SK-N-SH (cell line): ENCODE results near the gene CALN1. TPM values are rescaled to one million over a fixed set of nuclear protein-coding genes. Genes with fewer than 3 reads are reported as not detected.

Experiments used
- CTCF ChIA-PET: fragments of 300-600, 350-600 bp; formaldehyde crosslinking; extraction: SDS; loops from one replicate; lab custom pipeline; 2021; lab: Yijun Ruan, JAX
- POLR2A ChIA-PET: fragments of 350-600 bp; sonication (Branson Sonifier 250); formaldehyde crosslinking; extraction: SDS; loops from one replicate; lab custom pipeline; 2020; ENCODE audit warnings: antibody characterized with exemption, inconsistent platforms; lab: Yijun Ruan, JAX
- DNase-seq: peaks from one replicate; pipeline ENCODE4 v3.0.0; 2012
- H2AFZ ChIP-seq: fragments of 200-600 bp; sonication (generic); 2 replicates; pipeline ENCODE4 v1.8.1; 2016; ENCODE audit warnings: antibody characterized with exemption, mild to moderate bottlenecking, low read depth
- H3F3A ChIP-seq: fragments of 200-600 bp; sonication (generic); replicated peaks from 2 replicates; pipeline ENCODE3; 2016; ENCODE audit warnings: antibody characterized with exemption, mild to moderate bottlenecking; ENCODE audit not compliant: insufficient read depth
- H3K27ac ChIP-seq, 2 experiments: fragments of 200-500 bp in 1 of 2; fragments of 200-600 bp in 1 of 2; sonication (Bioruptor generic) in 1 of 2; sonication (generic), shearing (Covaris generic) in 1 of 2; 2 replicates each; pipeline versions ENCODE4 v1.5.1 to v1.6.1; 2014 to 2016; ENCODE audit warnings: low read depth in 2 of 2, inconsistent platforms in 1 of 2, low read length in 1 of 2, mild to moderate bottlenecking in 1 of 2, mixed read lengths in 1 of 2
- H3K27me3 ChIP-seq: fragments of 200-600 bp; sonication (generic), shearing (Covaris generic); 2 replicates; pipeline ENCODE4 v1.6.1; 2016; ENCODE audit warnings: mixed run types; ENCODE audit not compliant: insufficient read depth
- H3K36me3 ChIP-seq, 2 experiments: fragments of 200-500 bp in 1 of 2; fragments of 200-600 bp in 1 of 2; sonication (Bioruptor generic) in 1 of 2; sonication (generic) in 1 of 2; replicated peaks in 1 of 2; 2 replicates each; pipeline versions ENCODE3 to v1.5.1; 2014 to 2016; ENCODE audit warnings: low read length in 1 of 2, mild to moderate bottlenecking in 1 of 2; ENCODE audit not compliant: insufficient read depth in 2 of 2, control insufficient read depth in 1 of 2
- H3K4me1 ChIP-seq, 2 experiments: fragments of 200-500 bp in 1 of 2; fragments of 200-600 bp in 1 of 2; sonication (Bioruptor generic) in 1 of 2; sonication (generic), shearing (Covaris generic) in 1 of 2; 2 replicates each; pipeline versions ENCODE4 v1.5.1 to v1.6.1; 2014 to 2016; ENCODE audit warnings: low read depth in 1 of 2, low read length in 1 of 2, mixed run types in 1 of 2; ENCODE audit not compliant: insufficient read depth in 2 of 2, control insufficient read depth in 1 of 2
- H3K4me2 ChIP-seq: fragments of 200-600 bp; sonication (generic), shearing (Covaris generic); 2 replicates; pipeline ENCODE4 v1.6.1; 2017; ENCODE audit warnings: mixed run types
- H3K4me3 ChIP-seq, 2 experiments: fragments of 200-500 bp in 1 of 2; fragments of 200-600 bp in 1 of 2; sonication (Bioruptor generic) in 1 of 2; sonication (generic), shearing (Covaris generic) in 1 of 2; 2 replicates each; pipeline versions ENCODE4 v1.5.1 to v1.8.1; 2014 to 2016; ENCODE audit warnings: low read depth in 2 of 2, inconsistent platforms in 1 of 2, low read length in 1 of 2, mild to moderate bottlenecking in 1 of 2, mixed read lengths in 1 of 2, moderate library complexity in 1 of 2
- H3K79me2 ChIP-seq: fragments of 200-600 bp; sonication (generic); 2 replicates; pipeline ENCODE4 v1.8.1; 2017; ENCODE audit warnings: mild to moderate bottlenecking; ENCODE audit not compliant: insufficient read depth
- H3K9ac ChIP-seq: fragments of 200-600 bp; sonication (generic); 2 replicates; pipeline ENCODE4 v1.6.1; 2017; ENCODE audit warnings: mixed run types
- H3K9me2 ChIP-seq: fragments of 200-600 bp; sonication (generic); 2 replicates; pipeline ENCODE4 v1.6.1; 2017; ENCODE audit warnings: mixed run types
- H3K9me3 ChIP-seq: fragments of 200-600 bp; sonication (generic); 2 replicates; pipeline ENCODE4 v1.6.1; 2017; ENCODE audit warnings: mixed run types, mild to moderate bottlenecking, moderate library complexity
- H4K20me1 ChIP-seq: fragments of 200-600 bp; sonication (generic); 2 replicates; pipeline ENCODE4 v1.6.1; 2017; ENCODE audit warnings: mild to moderate bottlenecking, mixed run types; ENCODE audit not compliant: insufficient read depth
- CHD2 ChIP-seq: fragments of 150-350 bp; IDR thresholded peaks from 2 replicates; pipeline ENCODE4 v1.6.1; 2018; ENCODE audit warnings: low read length; ENCODE audit not compliant: partially characterized antibody
- CTCF ChIP-seq: fragments of 200-600 bp; sonication (generic); IDR thresholded peaks from 2 replicates; pipeline ENCODE4 v1.6.1; 2017; ENCODE audit warnings: antibody characterized with exemption, mild to moderate bottlenecking, moderate library complexity
- ELF1 ChIP-seq: IDR thresholded peaks from 2 replicates; pipeline ENCODE4 v1.4.0; 2012
- FOXJ3 ChIP-seq: sonication (generic); formaldehyde crosslinking; IDR thresholded peaks from 2 replicates; pipeline ENCODE4 v1.5.1; 2020; ENCODE audit warnings: mild to moderate bottlenecking, missing genetic modification reagents
- GABPA ChIP-seq: IDR thresholded peaks from 2 replicates; pipeline ENCODE4 v1.4.0; 2012; ENCODE audit warnings: low read depth, mild to moderate bottlenecking
- GATA2 ChIP-seq: sonication (generic); formaldehyde crosslinking; IDR thresholded peaks from 2 replicates; pipeline ENCODE4 v1.5.0; 2020; ENCODE audit warnings: mild to moderate bottlenecking, missing genetic modification reagents
- IRF3 ChIP-seq: fragments of 150-350 bp; IDR thresholded peaks from 2 replicates; pipeline ENCODE4 v1.6.1; 2016; ENCODE audit warnings: mild to moderate bottlenecking, low read depth, low read length
- JUND ChIP-seq: IDR thresholded peaks from 2 replicates; pipeline ENCODE4 v1.4.0; 2012
- MEF2A ChIP-seq: IDR thresholded peaks from 2 replicates; pipeline ENCODE4 v1.4.0; 2012; ENCODE audit warnings: low read depth, borderline replicate concordance
- NFIC ChIP-seq: IDR thresholded peaks from 2 replicates; pipeline ENCODE4 v1.4.0; 2012; ENCODE audit warnings: borderline replicate concordance
- NRF1 ChIP-seq: IDR thresholded peaks from 2 replicates; pipeline ENCODE4 v1.6.1; 2012; ENCODE audit warnings: low read depth, mild to moderate bottlenecking, low read length
- POLR2AphosphoS5 ChIP-seq: IDR thresholded peaks from 2 replicates; pipeline ENCODE4 v1.6.1; 2012; ENCODE audit warnings: low read depth, low read length
- RAD21 ChIP-seq: IDR thresholded peaks from 2 replicates; pipeline ENCODE4 v1.6.1; 2012; ENCODE audit warnings: mild to moderate bottlenecking, low read length
- RFX5 ChIP-seq: IDR thresholded peaks from 2 replicates; pipeline ENCODE4 v1.6.1; 2012; ENCODE audit warnings: mild to moderate bottlenecking, improper control_type of control experiment, low read length
- RXRA ChIP-seq: IDR thresholded peaks from 2 replicates; pipeline ENCODE4 v1.4.0; 2012; ENCODE audit warnings: low read depth, mild to moderate bottlenecking, borderline replicate concordance
- TCF12 ChIP-seq: IDR thresholded peaks from 2 replicates; pipeline ENCODE4 v1.4.0; 2012
- YY1 ChIP-seq: IDR thresholded peaks from 2 replicates; pipeline ENCODE4 v1.4.0; 2012; ENCODE audit warnings: low read depth, mild to moderate bottlenecking
- WGBS: methylation state at CpG from one replicate; pipeline ENCODE4 v1.1.6; 2017; ENCODE audit warnings: low lambda C conversion rate; 5-methylcytosine and 5-hydroxymethylcytosine counted together
- polyA plus RNA-seq, 3 experiments: library from polyadenylated mRNA; depleted of rRNA; stranded (reverse); fragments of >200 nt; gene quantifications; 2 replicates each; pipeline ENCODE4 v1.2.3, GENCODE V29; 2012
- TF ChIP-seq, protein P1 (sequence below): IDR thresholded peaks from 2 replicates; pipeline ENCODE4 v1.4.0; 2012; ENCODE audit warnings: low read depth, borderline replicate concordance
- TF ChIP-seq, protein P2 (sequence below): IDR thresholded peaks from 2 replicates; pipeline ENCODE4 v1.4.0; 2012; ENCODE audit warnings: low read depth, borderline replicate concordance

CALN1 gene
- polyA plus RNA-seq, 1 of the 3 experiments (the other 2 are of a cell fraction), result not detected

DNA sequence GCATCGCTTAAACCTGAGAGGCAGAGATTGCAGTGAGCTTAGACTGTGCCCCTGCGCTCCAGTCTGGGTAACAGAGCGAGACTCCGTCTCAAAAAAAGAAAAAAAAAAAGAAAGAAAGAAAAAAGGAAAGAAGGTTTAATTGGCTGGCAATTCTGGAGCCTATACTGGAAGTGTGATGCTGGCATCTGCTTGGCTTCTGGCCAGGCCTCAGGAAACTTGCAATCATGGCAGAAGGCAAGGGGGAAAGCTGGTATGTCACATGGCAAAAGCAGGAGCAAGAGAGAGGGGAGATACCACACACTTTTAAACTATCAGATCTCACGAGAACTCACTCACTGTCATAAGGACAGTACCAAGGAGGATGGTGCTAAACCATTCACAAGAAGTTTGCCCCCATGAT, 190.0 kb downstream of the CALN1 start (continued):
- TF ChIP-seq, protein P1, sequence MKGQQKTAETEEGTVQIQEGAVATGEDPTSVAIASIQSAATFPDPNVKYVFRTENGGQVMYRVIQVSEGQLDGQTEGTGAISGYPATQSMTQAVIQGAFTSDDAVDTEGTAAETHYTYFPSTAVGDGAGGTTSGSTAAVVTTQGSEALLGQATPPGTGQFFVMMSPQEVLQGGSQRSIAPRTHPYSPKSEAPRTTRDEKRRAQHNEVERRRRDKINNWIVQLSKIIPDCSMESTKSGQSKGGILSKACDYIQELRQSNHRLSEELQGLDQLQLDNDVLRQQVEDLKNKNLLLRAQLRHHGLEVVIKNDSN, result no peak
- TF ChIP-seq CTCF (no peak), RFX5 (no peak), RAD21 (no peak)
- TF ChIP-seq, all 33 proteins: peak for 0

DNA sequence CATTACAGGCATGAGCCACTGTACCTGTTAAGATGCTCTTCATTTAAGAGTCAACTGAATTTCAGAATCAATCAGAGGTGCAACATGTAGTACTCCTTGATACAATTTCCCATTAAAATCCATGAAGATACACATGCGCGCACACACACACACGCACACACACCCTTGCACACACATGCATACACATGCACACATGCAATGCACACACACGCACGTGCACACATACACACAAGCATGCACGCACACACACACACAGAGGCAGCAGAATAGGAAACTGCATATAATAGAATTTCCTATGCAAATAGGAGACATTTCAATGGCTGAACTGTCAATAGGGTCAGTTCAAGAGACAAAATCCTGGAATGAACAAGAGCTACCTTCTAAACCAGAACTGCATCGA, 192.6 kb downstream of the CALN1 start:
- Histone ChIP-seq H3K36me3 (no peaks in the 10 kb centered on the region), H3K27me3 (no peaks in the 10 kb centered on the region), H3F3A (no peaks in the 10 kb centered on the region), H3K9me3 (no peaks in the 10 kb centered on the region), H4K20me1 (no peaks in the 10 kb centered on the region), H2AFZ (no peak overlapping the region), H3K79me2 (no peaks in the 10 kb centered on the region), H3K9me2 (no peaks in the 10 kb centered on the region), H3K4me1 (no peaks in the 10 kb centered on the region), H3K9ac (no peak overlapping the region), H3K4me3 (no peak overlapping the region), H3K27ac (no peak overlapping the region), H3K4me2 (no peak overlapping the region)
- TF ChIP-seq TCF12, result no peak
- no peak for TF ChIP-seq RFX5
- TF ChIP-seq NFIC, result no peak
- TF ChIP-seq YY1, result no peak
- TF ChIP-seq FOXJ3 (CRISPR knock-in tag), result no peak
- TF ChIP-seq, protein P2, sequence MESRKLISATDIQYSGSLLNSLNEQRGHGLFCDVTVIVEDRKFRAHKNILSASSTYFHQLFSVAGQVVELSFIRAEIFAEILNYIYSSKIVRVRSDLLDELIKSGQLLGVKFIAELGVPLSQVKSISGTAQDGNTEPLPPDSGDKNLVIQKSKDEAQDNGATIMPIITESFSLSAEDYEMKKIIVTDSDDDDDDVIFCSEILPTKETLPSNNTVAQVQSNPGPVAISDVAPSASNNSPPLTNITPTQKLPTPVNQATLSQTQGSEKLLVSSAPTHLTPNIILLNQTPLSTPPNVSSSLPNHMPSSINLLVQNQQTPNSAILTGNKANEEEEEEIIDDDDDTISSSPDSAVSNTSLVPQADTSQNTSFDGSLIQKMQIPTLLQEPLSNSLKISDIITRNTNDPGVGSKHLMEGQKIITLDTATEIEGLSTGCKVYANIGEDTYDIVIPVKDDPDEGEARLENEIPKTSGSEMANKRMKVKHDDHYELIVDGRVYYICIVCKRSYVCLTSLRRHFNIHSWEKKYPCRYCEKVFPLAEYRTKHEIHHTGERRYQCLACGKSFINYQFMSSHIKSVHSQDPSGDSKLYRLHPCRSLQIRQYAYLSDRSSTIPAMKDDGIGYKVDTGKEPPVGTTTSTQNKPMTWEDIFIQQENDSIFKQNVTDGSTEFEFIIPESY, result no peak
- POLR2A ChIA-PET, result no interaction called here
- DNase-seq, result no peak
- WGBS, result 53% methylated on average over 7 of the region's 7 CpGs
- CTCF ChIA-PET, result no interaction called here

DNA sequence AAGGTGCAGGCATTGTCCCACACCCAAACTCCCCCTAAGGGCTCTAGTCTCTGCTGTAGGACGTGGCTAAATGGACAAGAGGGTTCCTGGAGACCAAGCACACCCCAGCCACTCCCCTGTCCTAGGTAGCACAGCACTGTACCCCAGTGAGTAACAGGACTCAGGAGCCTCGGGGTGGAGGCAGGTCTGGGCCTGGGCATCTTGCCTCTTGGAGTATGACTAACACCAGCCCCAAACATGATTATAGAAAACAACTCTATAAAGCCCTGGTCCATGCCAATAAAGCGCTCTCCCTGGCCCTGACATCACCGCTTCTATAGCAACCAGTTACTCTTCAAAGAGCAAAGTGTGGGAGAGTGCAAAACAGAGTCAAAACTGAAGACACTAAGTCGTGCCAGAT, 195.0 kb downstream of the CALN1 start:
- H3K36me3 ChIP-seq, result no peaks in the 10 kb centered on the region
- H3K4me2 ChIP-seq, result no peak overlapping the region
- ChIA-PET CTCF (no interaction called here), POLR2A (no interaction called here)
- no peaks in the 10 kb centered on the region for H3K79me2 ChIP-seq
- H3K9ac ChIP-seq, result no peak overlapping the region
- no peaks in the 10 kb centered on the region for H4K20me1 ChIP-seq
- no peaks in the 10 kb centered on the region for H3K27me3 ChIP-seq
- no peak for DNase-seq
- H3F3A ChIP-seq, result no peaks in the 10 kb centered on the region
- H3K9me3 ChIP-seq, result no peaks in the 10 kb centered on the region
- no peak overlapping the region for H2AFZ ChIP-seq
- 11% methylated on average over 5 of the region's 5 CpGs for WGBS
- H3K27ac ChIP-seq, result no peak overlapping the region
- no peak overlapping the region for H3K4me3 ChIP-seq
- H3K9me2 ChIP-seq, result no peaks in the 10 kb centered on the region
- H3K4me1 ChIP-seq, result no peaks in the 10 kb centered on the region
- TF ChIP-seq POLR2AphosphoS5, result no peak
- TF ChIP-seq RAD21, result no peak
- no peak for TF ChIP-seq GATA2 (CRISPR knock-in tag)
- TF ChIP-seq MEF2A, result no peak
- no peak for TF ChIP-seq NFIC
- no peak for TF ChIP-seq IRF3
- no peak for TF ChIP-seq RXRA
- no peak for TF ChIP-seq JUND
- TF ChIP-seq, protein P1, result no peak
- no peak for TF ChIP-seq CTCF
- TF ChIP-seq CHD2, result no peak
- TF ChIP-seq GABPA, result no peak
- TF ChIP-seq NRF1, result no peak
- TF ChIP-seq ELF1, result no peak
